NCI-H1417 treated with DMSO at 0.1 percent for 48 hours (cell line): Measurements from ENCODE around the gene CADM1.

ENCODE experiments used
- DNase-seq: peaks from one replicate; lab custom pipeline; 2025; lab: John Stamatoyannopoulos, UW

CADM1 gene

GRCh38 chr11:115515647-115516395, 11.6 kb upstream of the CADM1 start:
- no peak for DNase-seq

- DNase-seq: no peak
Measured at GRCh38 chr11:115506954-115507675, 2.9 kb upstream of the CADM1 start.

DNA sequence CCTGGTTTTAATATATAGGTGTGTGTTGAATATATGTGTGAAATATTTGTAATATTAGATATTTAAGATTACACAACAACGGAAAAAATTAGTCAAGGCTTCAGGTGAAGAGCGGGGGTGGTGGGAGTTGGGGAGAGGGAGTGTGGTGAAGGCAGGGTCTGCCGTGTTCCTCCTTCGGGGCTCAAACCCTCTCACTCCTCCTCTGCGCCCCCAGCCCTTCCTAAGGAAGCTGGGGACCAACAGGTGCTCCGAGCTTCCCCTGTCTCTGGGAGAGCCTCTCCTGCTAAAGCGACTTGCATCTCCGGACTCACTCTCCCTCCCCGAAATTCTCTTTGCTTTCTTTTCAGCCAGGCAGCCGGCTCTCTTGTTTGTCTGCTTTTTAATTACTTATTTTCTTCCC, 960 bp upstream of the CADM1 start:
- no peak for DNase-seq

GRCh38 chr11:115503886-115504275, 334 bp downstream of the CADM1 start:
- no peak for DNase-seq

DNA sequence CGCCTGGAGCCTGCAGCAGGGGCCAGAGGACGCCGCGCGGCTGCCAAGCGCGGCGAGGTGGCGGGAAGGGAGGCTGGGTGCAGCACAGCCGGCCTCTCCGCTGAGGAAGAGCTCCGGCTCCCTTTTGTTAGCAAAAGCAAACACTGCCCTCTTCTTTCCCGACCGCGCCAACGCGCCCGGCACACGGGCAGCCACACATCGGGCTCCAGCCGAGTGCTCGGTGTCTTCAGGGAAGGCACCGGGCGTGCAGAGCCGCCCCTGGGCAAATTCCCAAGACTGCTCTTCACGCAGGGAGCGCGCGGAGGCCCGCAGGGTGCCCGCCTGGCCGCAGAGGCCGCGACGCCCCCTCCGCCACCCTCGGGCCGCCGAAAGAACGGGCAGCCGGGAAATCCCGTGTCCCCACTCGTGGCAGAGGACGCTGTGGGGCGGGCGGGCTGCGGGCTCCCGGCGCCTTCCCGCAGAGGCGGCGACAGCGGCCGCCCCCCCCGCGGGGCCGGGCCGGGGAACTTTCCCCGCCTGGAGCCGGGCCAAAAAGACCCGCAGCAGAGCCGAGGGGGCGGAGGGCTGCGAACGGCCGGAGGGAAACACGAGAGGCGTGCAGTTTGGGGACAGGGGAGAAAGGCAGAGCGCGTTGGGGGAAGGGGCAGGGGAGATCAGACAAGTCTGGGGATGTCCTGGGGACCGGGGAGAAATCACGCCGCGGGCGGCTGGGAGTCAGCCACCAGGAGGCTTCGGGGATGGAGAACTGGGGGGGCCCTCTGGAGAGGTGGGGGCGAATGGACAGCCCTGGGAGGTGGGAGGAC, 931 bp downstream of the CADM1 start:
- peak; percentile 20 for DNase-seq

DNA sequence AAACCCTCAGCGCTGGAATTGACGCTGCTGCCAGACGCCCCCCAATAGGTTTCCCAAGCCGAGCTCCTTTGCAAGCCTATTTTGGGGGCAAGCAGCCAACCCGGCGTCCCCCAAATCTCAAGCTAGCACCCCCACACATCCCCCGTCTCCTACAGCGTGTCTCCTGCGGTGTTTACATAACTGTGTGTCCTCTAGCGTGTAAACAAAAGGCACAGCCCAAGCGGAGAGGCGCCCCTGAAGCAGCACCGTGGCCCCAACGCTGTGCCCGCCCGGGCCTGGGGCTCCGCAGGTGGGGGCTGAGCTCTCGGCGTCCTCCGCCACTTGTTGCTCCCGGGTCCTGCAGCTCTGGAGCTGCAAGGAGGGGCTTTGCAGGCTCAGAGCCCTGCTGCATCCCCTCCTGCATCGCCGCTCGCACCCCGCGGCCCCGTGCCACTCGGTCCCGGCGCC, 1.6 kb downstream of the CADM1 start:
- no peak for DNase-seq

- DNase-seq: no peak
Measured at GRCh38 chr11:115501893-115502589, 2.2 kb downstream of the CADM1 start.

GRCh38 chr11:115501502-115501892, 2.7 kb downstream of the CADM1 start:
- DNase-seq: no peak

DNA sequence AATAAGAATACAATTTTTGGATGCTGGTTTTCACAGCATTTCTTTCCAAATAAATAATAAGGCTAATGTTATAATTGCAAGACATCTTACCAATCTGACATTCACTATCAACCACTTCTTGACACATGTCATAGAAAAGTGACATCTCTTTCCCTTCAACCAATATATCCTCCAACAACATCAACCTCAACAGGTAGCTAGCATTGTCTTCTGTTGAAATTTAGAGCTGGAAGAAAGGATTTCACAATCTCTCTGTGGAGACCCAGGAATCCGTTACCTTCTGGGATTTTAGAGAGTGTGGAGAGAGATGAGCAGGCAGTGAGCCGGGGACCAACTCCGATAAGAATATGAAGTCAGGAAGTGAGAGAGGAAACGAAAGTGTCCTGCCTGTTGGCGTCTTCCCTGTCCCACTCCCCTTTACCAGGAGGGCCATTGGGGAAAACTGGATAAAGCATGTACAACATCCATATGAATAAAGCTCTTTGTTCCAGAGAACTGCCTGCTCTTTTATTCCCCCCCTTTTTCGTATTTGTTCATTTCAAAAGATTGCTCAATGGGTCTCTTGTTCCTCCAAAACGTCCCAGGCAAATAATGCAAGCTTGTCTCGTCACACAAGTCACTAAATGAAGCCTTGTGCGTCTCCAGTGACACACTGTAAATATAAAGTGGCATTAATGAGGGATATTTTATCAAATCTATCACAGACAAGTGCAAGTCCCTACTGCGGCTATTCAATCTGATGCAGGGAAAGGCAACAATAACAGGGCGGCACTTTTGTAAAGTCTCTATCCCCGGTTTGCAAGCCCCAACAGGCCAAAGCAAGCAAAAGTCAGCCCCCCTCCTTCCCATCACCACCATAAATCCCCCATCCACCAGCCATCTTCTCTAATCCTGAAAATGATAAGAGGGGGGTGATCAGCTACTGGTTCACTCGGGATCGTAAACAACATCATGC, 3.4 kb downstream of the CADM1 start:
- DNase-seq: peak; percentile 25

GRCh38 chr11:115499891-115500290, 4.3 kb downstream of the CADM1 start:
- DNase-seq: no peak

DNA sequence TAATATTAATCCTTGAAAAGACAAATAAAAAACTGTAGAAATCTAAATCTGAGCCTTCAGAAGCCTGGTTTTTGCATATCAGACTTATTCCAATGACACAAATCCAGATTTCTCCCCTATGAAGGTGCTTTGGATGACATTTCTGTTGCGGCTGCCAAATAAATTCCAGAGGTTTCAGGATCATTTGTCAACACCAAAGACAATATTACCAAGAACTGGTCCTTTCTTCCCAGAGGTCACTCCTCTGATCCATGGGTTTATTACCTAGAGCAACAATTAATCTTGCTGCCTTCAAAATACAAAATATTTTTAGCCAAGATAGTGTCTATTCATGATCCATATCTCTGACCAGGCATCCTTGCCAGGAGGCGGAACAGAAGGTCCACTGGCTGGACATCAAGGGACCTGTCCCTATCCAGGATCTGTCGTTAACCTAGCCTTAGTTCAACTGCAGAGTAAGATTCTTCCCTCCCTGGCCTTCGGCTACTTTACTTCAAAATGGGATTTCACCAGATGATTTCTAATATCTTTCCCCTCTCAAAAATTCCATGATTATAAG, 4.9 kb downstream of the CADM1 start:
- DNase-seq: no peak

DNA sequence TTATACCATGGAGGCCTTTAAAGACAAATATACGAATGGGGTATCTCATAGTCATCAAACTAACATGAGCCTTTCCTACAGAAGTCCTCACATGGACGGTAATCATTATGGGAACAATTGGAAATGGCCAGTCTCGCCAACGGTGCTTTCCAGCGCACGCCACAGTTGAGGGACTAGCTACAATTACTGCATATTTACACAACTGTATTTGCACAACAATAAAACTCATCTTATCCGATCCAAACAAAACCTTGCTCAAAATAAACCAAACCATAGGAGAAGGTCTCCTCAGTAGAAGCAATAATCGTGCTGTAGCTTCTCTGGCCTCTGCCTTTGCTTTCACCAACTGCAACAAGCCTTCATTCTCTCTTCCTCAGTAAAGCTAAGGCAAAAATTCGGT, 5.9 kb downstream of the CADM1 start:
- DNase-seq: peak; percentile 93

- no peak for DNase-seq
Measured at GRCh38 chr11:115497303-115497702, 6.9 kb downstream of the CADM1 start.

DNA sequence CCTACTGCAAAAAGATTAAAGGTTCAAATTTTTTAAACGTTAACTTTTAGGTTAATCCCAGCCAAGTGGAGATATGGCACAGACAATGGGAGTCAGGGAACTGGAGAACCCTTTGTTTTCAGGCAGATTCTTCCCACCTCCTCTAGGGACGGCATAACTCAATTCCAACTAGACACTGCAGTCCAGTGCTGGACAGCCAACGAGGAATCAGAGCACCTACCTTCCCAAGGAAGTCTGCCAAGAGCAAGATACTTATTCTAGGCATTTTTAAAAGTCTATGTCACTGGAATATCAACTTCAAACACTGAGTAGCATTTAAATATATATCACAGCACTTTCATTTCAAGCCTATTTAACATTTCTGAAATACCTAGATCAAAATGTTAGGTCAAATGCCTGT, 7.3 kb downstream of the CADM1 start:
- no peak for DNase-seq

- DNase-seq: no peak
Measured at GRCh38 chr11:115493905-115494304, 10.3 kb downstream of the CADM1 start.

- DNase-seq: no peak
Measured at GRCh38 chr11:115493488-115493887, 10.7 kb downstream of the CADM1 start.

DNA sequence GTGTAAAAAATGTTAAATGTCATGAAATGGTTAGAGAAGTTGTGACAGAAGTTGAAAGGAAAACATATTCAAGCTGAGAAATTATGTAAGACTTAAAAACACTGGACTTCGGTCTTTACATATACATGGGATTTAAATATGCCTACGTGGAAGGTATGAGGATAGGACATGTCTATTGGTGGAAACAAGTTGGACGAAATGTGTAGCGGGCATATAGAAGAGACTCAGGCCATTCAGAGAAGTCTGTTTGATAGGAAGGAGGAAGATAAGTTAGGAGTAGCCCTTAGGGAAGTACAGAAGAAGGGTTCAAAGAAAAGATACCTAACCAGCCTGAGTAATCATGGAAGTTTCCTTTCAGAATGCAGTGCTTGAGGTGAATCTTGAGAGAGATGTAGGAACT, 14.7 kb downstream of the CADM1 start:
- DNase-seq: no peak

DNA sequence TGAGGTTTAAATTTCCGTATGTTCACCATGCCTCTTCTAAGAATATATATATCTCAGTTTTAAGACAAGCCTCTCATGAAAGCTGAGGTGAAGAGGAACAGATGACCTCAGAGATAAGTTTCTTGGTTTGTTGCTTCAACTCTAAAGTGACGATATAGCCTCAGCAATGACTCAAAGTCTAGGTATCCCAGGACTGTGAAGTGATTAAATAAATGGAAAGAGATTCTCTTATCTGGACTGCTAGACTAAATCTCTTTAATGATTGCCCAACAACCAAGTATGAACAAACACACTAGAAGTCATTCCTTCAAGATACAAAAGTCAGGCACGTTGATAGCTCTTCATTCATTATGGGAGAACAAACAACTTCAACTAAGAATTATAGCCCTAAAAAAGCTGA, 15.3 kb downstream of the CADM1 start:
- no peak for DNase-seq

- no peak for DNase-seq
Measured at GRCh38 chr11:115481528-115481927, 22.7 kb downstream of the CADM1 start.

- DNase-seq: no peak
Measured at GRCh38 chr11:115480611-115481010, 23.6 kb downstream of the CADM1 start.

DNA sequence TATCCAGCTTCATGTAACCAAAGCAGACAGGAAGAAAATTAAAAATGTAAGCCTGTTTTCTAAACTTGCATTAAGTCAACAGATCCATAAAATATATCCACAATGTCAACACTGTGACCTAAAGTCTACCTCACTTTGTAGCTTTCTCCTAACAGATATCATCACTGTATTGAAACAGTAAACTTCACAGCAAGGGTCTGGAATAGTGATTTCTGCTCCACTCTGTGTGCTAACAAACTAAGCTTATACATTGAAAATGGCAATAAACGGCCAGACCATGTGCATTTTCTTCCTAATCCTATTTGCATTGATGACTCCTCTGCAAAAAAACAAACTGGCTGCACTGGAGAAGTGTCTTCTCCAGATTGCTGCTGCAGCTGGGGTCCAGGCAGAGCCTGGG, 26.8 kb downstream of the CADM1 start:
- no peak for DNase-seq
